GM12878 (cell line): ENCODE results near the gene EPHA7. TPM values are rescaled to one million over a fixed set of nuclear protein-coding genes. Genes with fewer than 3 reads are reported as not detected.

ENCODE experiments used
- ATAC-seq: fragments of 200-7000 bp; cut with Tn5 transposase; 3 replicates; pipeline ENCODE4 v1.9.1; 2020; ENCODE audit warnings: mild to moderate bottlenecking, moderate library complexity
- BruUV-seq: library from RNA; stranded (reverse); fragments of 400-500 nt; replicated peaks from 2 replicates; lab custom pipeline; 2021; lab: Mats Ljungman, UMichigan
- CTCF ChIA-PET: fragments of 300-600 bp; sonication (Branson Sonifier 250); formaldehyde crosslinking; extraction: SDS; loops from one replicate; lab custom pipeline; 2021; ENCODE audit warnings: inconsistent platforms; lab: Yijun Ruan, JAX
- POLR2A ChIA-PET: fragments of 350-600 bp; formaldehyde crosslinking; extraction: SDS; loops from one replicate; lab custom pipeline; 2021; ENCODE audit warnings: inconsistent platforms; lab: Charles Lee
- RAD21 ChIA-PET: fragments of 300-600 bp; sonication (Branson Sonifier 250); formaldehyde crosslinking; loops from one replicate; lab custom pipeline; 2023; ENCODE audit warnings: antibody characterized with exemption; ENCODE audit not compliant: unreplicated experiment; lab: Charles Lee
- SMC1A ChIA-PET: fragments of 300-600 bp; sonication (Branson Sonifier 250); formaldehyde crosslinking; loops from one replicate; lab custom pipeline; 2023; ENCODE audit not compliant: unreplicated experiment, uncharacterized antibody; lab: Charles Lee
- DNase-seq: peaks from one replicate; pipeline ENCODE4 v3.0.0-alpha.2; 2011; ENCODE audit warnings: low read depth, low spot score
- FAIRE-seq: peaks from 3 replicates; lab custom pipeline; 2011; peaks lifted over from hg19 to GRCh38; lab: Jason Lieb, UNC
- H2AFZ ChIP-seq: 2 replicates; pipeline ENCODE4 v1.6.0; 2011; ENCODE audit warnings: low read depth, low read length, control low read depth; ENCODE audit not compliant: control insufficient read depth
- H3K27ac ChIP-seq: 2 replicates; pipeline ENCODE4 v1.5.1; 2011; ENCODE audit warnings: control low read depth; ENCODE audit not compliant: control insufficient read depth, insufficient read depth
- H3K27me3 ChIP-seq, 2 experiments: replicated peaks in 1 of 2; 2 replicates each; pipeline versions ENCODE4 v1.6.0 to v1.6.1; 2011; ENCODE audit warnings: low read length in 1 of 2; ENCODE audit not compliant: control insufficient read depth in 2 of 2, insufficient read depth in 2 of 2
- H3K36me3 ChIP-seq, 2 experiments: 2 replicates each; pipeline ENCODE4 v1.5.1; 2011; ENCODE audit warnings: low read length in 1 of 2; ENCODE audit not compliant: control insufficient read depth in 2 of 2, insufficient read depth in 2 of 2
- H3K4me1 ChIP-seq: 2 replicates; pipeline ENCODE4 v1.6.1; 2011; ENCODE audit warnings: mild to moderate bottlenecking, low read length, moderate library complexity, mixed read lengths; ENCODE audit not compliant: control insufficient read depth, insufficient read depth
- H3K4me2 ChIP-seq: 2 replicates; pipeline ENCODE4 v1.6.0; 2011; ENCODE audit warnings: control low read depth; ENCODE audit not compliant: control insufficient read depth, insufficient read depth
- H3K4me3 ChIP-seq: fragments of 200-600 bp; sonication (generic); 2 replicates; pipeline ENCODE4 v1.5.1; 2016
- H3K79me2 ChIP-seq: 2 replicates; pipeline ENCODE4 v1.6.0; 2011; ENCODE audit warnings: low read length; ENCODE audit not compliant: control insufficient read depth, insufficient read depth
- H3K9ac ChIP-seq: 2 replicates; pipeline ENCODE4 v1.8.0; 2011; ENCODE audit warnings: low read length, control low read depth, mixed read lengths; ENCODE audit not compliant: control insufficient read depth, insufficient read depth
- H3K9me3 ChIP-seq: replicated peaks from 3 replicates; pipeline ENCODE4 v1.5.1; 2011; ENCODE audit warnings: mild to moderate bottlenecking, low read length; ENCODE audit not compliant: control insufficient read depth, insufficient read depth
- H4K20me1 ChIP-seq: 2 replicates; pipeline ENCODE4 v1.6.0; 2011; ENCODE audit not compliant: control insufficient read depth, insufficient read depth
- EED ChIP-seq: sonication (generic); IDR thresholded peaks from 2 replicates; pipeline ENCODE4 v1.6.1; 2016; ENCODE audit warnings: antibody characterized with exemption, low read depth
- FOS ChIP-seq: IDR thresholded peaks from 3 replicates; pipeline ENCODE4 v1.6.1; 2011; ENCODE audit warnings: borderline replicate concordance; ENCODE audit not compliant: insufficient read length; ENCODE audit errors: extremely low read depth
- NFYB ChIP-seq: IDR thresholded peaks from 2 replicates; pipeline ENCODE4 v1.6.1; 2011; ENCODE audit warnings: low read depth, mild to moderate bottlenecking, low read length, improper control_type of control experiment, moderate library complexity; ENCODE audit not compliant: insufficient read depth
- PML ChIP-seq: IDR thresholded peaks from 2 replicates; pipeline ENCODE4 v1.6.1; 2012; ENCODE audit warnings: low read length, inconsistent platforms
- RB1 ChIP-seq: fragments of 450-650 bp; formaldehyde crosslinking; IDR thresholded peaks from 2 replicates; pipeline ENCODE4 v1.6.1; 2017; ENCODE audit warnings: mild to moderate bottlenecking, borderline replicate concordance
- SMAD1 ChIP-seq: fragments of 450-650 bp; IDR thresholded peaks from 2 replicates; pipeline ENCODE4 v1.6.1; 2018; ENCODE audit warnings: mild to moderate bottlenecking, low read depth; ENCODE audit not compliant: partially characterized antibody
- STAT3 ChIP-seq: IDR thresholded peaks from 2 replicates; pipeline ENCODE4 v1.6.1; 2011; ENCODE audit warnings: low read depth, low read length, improper control_type of control experiment
- TAF1 ChIP-seq: IDR thresholded peaks from 2 replicates; pipeline ENCODE4 v1.6.1; 2011; ENCODE audit warnings: mild to moderate bottlenecking, low read depth, low read length, borderline replicate concordance
- TCF7 ChIP-seq: IDR thresholded peaks from 2 replicates; pipeline ENCODE4 v1.6.1; 2014; ENCODE audit warnings: antibody characterized with exemption, borderline replicate concordance
- ZNF217 ChIP-seq: fragments of 450-650 bp; IDR thresholded peaks from 2 replicates; pipeline ENCODE4 v1.6.1; 2017; ENCODE audit warnings: antibody characterized with exemption, mild to moderate bottlenecking
- WGBS: methylation state at CpG from one replicate; pipeline ENCODE4 v1.1.6; 2016; ENCODE audit warnings: low lambda C conversion rate; ENCODE audit not compliant: insufficient replicate concordance, insufficient coverage; ENCODE audit errors: missing lambda C conversion rate; 5-methylcytosine and 5-hydroxymethylcytosine counted together
- in situ Hi-C: fragments of 300-500 bp; cut with MboI; formaldehyde crosslinking; loops from 9 replicates; pipeline ENCODE4 v1.14.3; 2018; ENCODE audit warnings: mixed read lengths
- intact Hi-C: fragments of 100-400 bp; cut with micrococcal nuclease; formaldehyde crosslinking; loops from one replicate; pipeline ENCODE4 v1.14.2; 2022; ENCODE audit not compliant: unreplicated experiment
- polyA plus RNA-seq, 11 experiments: library from polyadenylated mRNA; depleted of rRNA in 4 of 11; unstranded in 6 of 11; stranded (reverse) in 5 of 11; fragments of >200 nt; fragmentation: Nextera tagmentation in 4 of 11; fragmentation: Illumina TruSeq in 1 of 11; extraction: Ambion mirVana in 4 of 11; extraction: Trizol in 1 of 11; gene quantifications; 1 replicate in 1 of 11; 2 replicates in 10 of 11; pipeline versions ENCODE4 v1.2.1 to v1.2.3, GENCODE V29; 2011 to 2016; ENCODE audit warnings: inconsistent platforms in 2 of 11, missing spikeins in 2 of 11, low read depth in 1 of 11
- total RNA-seq, 4 experiments: library from RNA; depleted of rRNA in 3 of 4; stranded (reverse); fragments of >200 nt in 3 of 4; fragmentation: Illumina TruSeq in 1 of 4; extraction: Trizol in 1 of 4; gene quantifications; 2 replicates each; pipeline versions ENCODE4 v1.2.1 to v1.2.3, GENCODE V29; 2013 to 2021
- TF ChIP-seq, protein P1 (sequence below): IDR thresholded peaks from 2 replicates; pipeline ENCODE4 v1.6.1; 2011; ENCODE audit warnings: borderline replicate concordance, low read depth, mild to moderate bottlenecking, moderate library complexity, low read length; ENCODE audit not compliant: insufficient read depth, poor library complexity, severe bottlenecking

The EPHA7 gene
- total and polyA plus RNA-seq, 10 of the 15 experiments (the other 5 are each of a cell fraction or from before 2014, with no cell fraction given) = not detected

- TF ChIP-seq STAT3 (no peak), PML (no peak), SMAD1 (no peak), TAF1 (no peak)
These were observed 91.5 kb downstream of the EPHA7 start (continued) for GRCh38 chr6:93327857-93328256.

- H4K20me1 ChIP-seq = no peaks in the 10 kb centered on the region
- intact Hi-C loops = no loop called here
- H3K9me3 ChIP-seq = no peaks in the 10 kb centered on the region
- H3K4me2 ChIP-seq = no peak overlapping the region
- DNase-seq (no peak), ATAC-seq (no peak), FAIRE-seq (no peak)
- POLR2A ChIA-PET = no interaction called here
- in situ Hi-C loops = no loop called here
- SMC1A ChIA-PET = no interaction called here
- BruUV-seq = no TSS peak
- CTCF ChIA-PET = no interaction called here
- TF ChIP-seq, protein P1, sequence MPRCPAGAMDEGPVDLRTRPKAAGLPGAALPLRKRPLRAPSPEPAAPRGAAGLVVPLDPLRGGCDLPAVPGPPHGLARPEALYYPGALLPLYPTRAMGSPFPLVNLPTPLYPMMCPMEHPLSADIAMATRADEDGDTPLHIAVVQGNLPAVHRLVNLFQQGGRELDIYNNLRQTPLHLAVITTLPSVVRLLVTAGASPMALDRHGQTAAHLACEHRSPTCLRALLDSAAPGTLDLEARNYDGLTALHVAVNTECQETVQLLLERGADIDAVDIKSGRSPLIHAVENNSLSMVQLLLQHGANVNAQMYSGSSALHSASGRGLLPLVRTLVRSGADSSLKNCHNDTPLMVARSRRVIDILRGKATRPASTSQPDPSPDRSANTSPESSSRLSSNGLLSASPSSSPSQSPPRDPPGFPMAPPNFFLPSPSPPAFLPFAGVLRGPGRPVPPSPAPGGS = no peak
- TF ChIP-seq NFYB (no peak), TCF7 (no peak), RB1 (no peak), EED (no peak), ZNF217 (no peak), FOS (no peak)
- H3K4me3 ChIP-seq = no peak overlapping the region
- H3K79me2 ChIP-seq = no peaks in the 10 kb centered on the region
- no peaks in the 10 kb centered on the region for H3K27me3 ChIP-seq
- 65% methylated on average over 3 of the region's 3 CpGs for WGBS
- H2AFZ ChIP-seq = no peak overlapping the region
- no peaks in the 10 kb centered on the region for H3K36me3 ChIP-seq
- no peaks in the 10 kb centered on the region for H3K4me1 ChIP-seq
- H3K27ac ChIP-seq = no peak overlapping the region
- no peak overlapping the region for H3K9ac ChIP-seq
- RAD21 ChIA-PET = no interaction called here
These were observed 93.6 kb downstream of the EPHA7 start for GRCh38 chr6:93325761-93326160.
